Cardiac muscle cell (in vitro differentiated cells and primary cell): ENCODE results near the gene AUNIP. TPM values are rescaled to one million over a fixed set of nuclear protein-coding genes. Genes with fewer than 3 reads are reported as not detected.
A peak's percentile ranks its signal among the peaks of the same experiment; 100 is the strongest.
"Not testable (repeated sequence)": the region's sequence is repeated elsewhere in the genome, so short reads cannot be mapped to it uniquely, and the experiment has no call there.

Source experiments
- DNase-seq, 2 donors: peaks; one replicate each; pipeline versions ENCODE4 v3.0.0 to v3.0.0-alpha.2; 2010 to 2017; ENCODE audit warnings: low read depth in 1 of 2, low spot score in 1 of 2
- H3K27ac ChIP-seq: fragments of 200-600 bp; sonication (generic); 2 replicates; pipeline ENCODE4 v1.5.1; 2016
- H3K27me3 ChIP-seq: fragments of 200-600 bp; sonication (generic); 2 replicates; pipeline ENCODE4 v1.6.0; 2016; ENCODE audit warnings: control low read depth
- H3K36me3 ChIP-seq: fragments of 200-600 bp; sonication (generic); 2 replicates; pipeline ENCODE4 v1.5.1; 2016; ENCODE audit warnings: control low read depth
- H3K4me1 ChIP-seq: fragments of 200-600 bp; sonication (generic); 2 replicates; pipeline ENCODE4 v1.8.1; 2017; ENCODE audit warnings: low read depth, mild to moderate bottlenecking, mixed run types
- H3K4me3 ChIP-seq: fragments of 200-600 bp; sonication (generic); 2 replicates; pipeline ENCODE4 v1.5.1; 2016; ENCODE audit warnings: mild to moderate bottlenecking
- H3K9me3 ChIP-seq: fragments of 200-600 bp; sonication (generic); 2 replicates; pipeline ENCODE4 v1.5.1; 2017; ENCODE audit warnings: low read depth, mild to moderate bottlenecking, control low read depth
- CTCF ChIP-seq: IDR thresholded peaks from 2 replicates; pipeline ENCODE4 v1.5.1; 2012; ENCODE audit warnings: low read depth, mild to moderate bottlenecking, low read length
- polyA plus RNA-seq: library from polyadenylated mRNA; unstranded; fragments of >200 nt; fragmentation: Nextera tagmentation; extraction: Ambion mirVana; gene quantifications from 2 replicates; pipeline ENCODE4 v1.2.1, GENCODE V29; 2016
- total RNA-seq: library from RNA; depleted of rRNA; stranded (reverse); fragments of >200 nt; gene quantifications from 2 replicates; pipeline ENCODE4 v1.2.3, GENCODE V29; 2016

AUNIP gene
- total and polyA plus RNA-seq, 2 experiments from 2014 or later, result 4.4 to 4.9 TPM

DNA sequence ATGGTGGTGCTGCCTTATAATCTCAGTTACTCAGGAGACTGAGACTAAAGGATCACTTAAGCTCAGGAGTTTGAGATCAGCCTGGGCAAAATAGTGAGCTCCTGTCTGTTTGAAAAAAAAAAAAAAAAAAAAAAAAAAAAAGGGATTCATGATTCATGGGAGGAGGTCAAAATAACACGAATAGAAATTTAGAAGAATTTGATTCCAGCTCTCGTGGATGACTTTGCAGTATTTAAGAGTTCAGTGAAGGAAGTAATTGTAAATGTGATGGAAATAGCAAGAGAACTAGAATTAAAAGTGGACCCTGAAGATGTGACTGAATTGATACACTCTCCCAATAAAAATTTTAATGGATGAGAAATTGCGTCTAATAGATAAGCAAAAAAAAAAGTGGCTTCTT lies 15.8 kb downstream of the AUNIP start:
- Histone ChIP-seq H3K4me1 (peaks cover 19% of the 10 kb centered on the region), H3K9me3 (no peaks in the 10 kb centered on the region), H3K27me3 (no peaks in the 10 kb centered on the region), H3K27ac (no peak overlapping the region), H3K4me3 (no peak overlapping the region), H3K36me3 (no peaks in the 10 kb centered on the region)
- no peak for TF ChIP-seq CTCF
- DNase-seq, result no peak

DNA sequence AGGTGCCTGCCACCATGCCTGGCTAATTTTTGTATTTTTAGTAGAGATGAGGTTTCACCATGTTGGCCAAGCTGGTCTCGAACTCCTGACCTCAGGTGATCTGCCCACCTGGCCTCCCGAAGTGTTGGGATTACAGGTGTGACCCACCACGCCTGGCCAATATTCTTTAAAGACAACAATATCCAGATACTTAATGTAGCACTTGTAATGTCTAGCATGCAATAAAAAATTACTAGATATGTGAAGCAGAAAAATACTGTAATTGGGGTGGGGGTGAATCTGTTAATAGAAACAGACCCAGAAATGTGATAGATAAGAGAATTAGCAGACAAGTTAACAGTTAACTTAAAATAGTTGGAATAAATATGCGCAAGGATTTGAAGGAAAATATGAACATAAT lies 19.4 kb downstream of the AUNIP start:
- peaks cover 12% of the 10 kb centered on the region for H3K4me1 ChIP-seq
- H3K27ac ChIP-seq, DNase-seq, H3K36me3 ChIP-seq, H3K9me3 ChIP-seq, H3K4me3 ChIP-seq, H3K27me3 ChIP-seq: not testable (repeated sequence)

DNA sequence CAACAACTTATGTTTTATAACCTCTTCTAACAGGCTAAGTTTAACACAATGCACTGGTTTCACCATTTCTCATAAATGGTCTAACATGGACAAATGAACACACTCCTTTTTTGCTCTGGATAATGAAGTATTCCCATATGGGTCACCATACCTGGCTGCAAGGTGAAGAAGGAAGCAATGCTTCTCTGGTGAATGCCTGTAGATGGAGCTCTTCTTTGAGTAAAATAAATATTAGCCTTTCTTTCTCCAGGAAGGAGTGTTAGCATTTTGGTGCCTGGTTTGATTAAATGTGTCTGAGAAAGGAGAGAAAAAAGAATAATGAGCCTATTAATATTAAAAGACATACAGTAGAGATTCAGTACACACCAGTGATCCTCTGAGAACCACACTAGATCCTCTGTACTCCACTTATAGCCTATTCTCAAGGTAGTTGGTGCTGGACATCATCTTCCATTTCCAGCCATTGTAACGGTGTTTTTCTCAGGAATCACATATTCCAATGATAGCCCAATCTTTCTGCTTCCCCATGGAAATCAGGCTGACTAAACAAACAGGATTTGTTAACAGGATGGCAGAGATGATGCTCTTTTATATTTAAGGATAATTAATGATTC lies 21.9 kb downstream of the AUNIP start:
- Histone ChIP-seq H3K9me3 (no peaks in the 10 kb centered on the region), H3K27ac (peak overlapping the region; percentile 25), H3K4me1 (peaks cover 5% of the 10 kb centered on the region), H3K36me3 (peaks cover 15% of the 10 kb centered on the region), H3K27me3 (no peaks in the 10 kb centered on the region), H3K4me3 (no peak overlapping the region)
- DNase-seq, result no peak
- peak; percentile 47 for TF ChIP-seq CTCF

GRCh38 chr1:25836695-25837094 lies 22.6 kb downstream of the AUNIP start:
- no peaks in the 10 kb centered on the region for H3K4me1 ChIP-seq
- no peak for TF ChIP-seq CTCF
- H3K4me3 ChIP-seq, result no peak overlapping the region
- no peak for DNase-seq
- no peak overlapping the region for H3K27ac ChIP-seq
- H3K36me3 ChIP-seq, result peaks cover 22% of the 10 kb centered on the region
- no peaks in the 10 kb centered on the region for H3K27me3 ChIP-seq
- no peaks in the 10 kb centered on the region for H3K9me3 ChIP-seq

GRCh38 chr1:25834894-25835293 lies 24.4 kb downstream of the AUNIP start:
- peaks cover 39% of the 10 kb centered on the region for H3K36me3 ChIP-seq

More at GRCh38 chr1:25834894-25835293, 24.4 kb downstream of the AUNIP start:
- Histone ChIP-seq H3K27me3 (no peaks in the 10 kb centered on the region), H3K27ac (peak overlapping the region; percentile 35), H3K9me3 (no peaks in the 10 kb centered on the region), H3K4me3 (no peak overlapping the region), H3K4me1 (peaks cover 1% of the 10 kb centered on the region)
- DNase-seq, result peak in 1 of 2 donors; percentile 35
- TF ChIP-seq CTCF, result no peak
